GM10266 (cell line): ENCODE data around the gene JPH2.

Experiments
- DNase-seq: peaks from one replicate; pipeline ENCODE4 v3.0.0; 2012; ENCODE audit errors: extremely low spot score
- CTCF ChIP-seq: IDR thresholded peaks from 2 replicates; pipeline ENCODE4 v1.5.1; 2012; ENCODE audit warnings: mild to moderate bottlenecking, low read depth; ENCODE audit not compliant: control insufficient read depth, insufficient read depth; ENCODE audit errors: missing control alignments

The JPH2 gene

GRCh38 chr20:44187772-44188709 lies 1.1 kb upstream of the JPH2 start:
- no peak for TF ChIP-seq CTCF
- no peak for DNase-seq

GRCh38 chr20:44186674-44187053 lies 324 bp downstream of the JPH2 start:
- no peak for DNase-seq
- no peak for TF ChIP-seq CTCF

GRCh38 chr20:44186201-44186600 lies 787 bp downstream of the JPH2 start:
- TF ChIP-seq CTCF, result no peak
- DNase-seq, result no peak

GRCh38 chr20:44185574-44185973 lies 1.4 kb downstream of the JPH2 start:
- TF ChIP-seq CTCF, result no peak
- DNase-seq, result no peak

GRCh38 chr20:44183282-44183681 lies 3.7 kb downstream of the JPH2 start:
- no peak for TF ChIP-seq CTCF
- DNase-seq, result no peak

GRCh38 chr20:44182863-44183262 lies 4.1 kb downstream of the JPH2 start:
- no peak for DNase-seq
- TF ChIP-seq CTCF, result no peak

GRCh38 chr20:44182135-44182765 lies 4.7 kb downstream of the JPH2 start:
- DNase-seq, result no peak
- TF ChIP-seq CTCF, result no peak
